ENCODE results near the gene OR14A16.

DNA sequence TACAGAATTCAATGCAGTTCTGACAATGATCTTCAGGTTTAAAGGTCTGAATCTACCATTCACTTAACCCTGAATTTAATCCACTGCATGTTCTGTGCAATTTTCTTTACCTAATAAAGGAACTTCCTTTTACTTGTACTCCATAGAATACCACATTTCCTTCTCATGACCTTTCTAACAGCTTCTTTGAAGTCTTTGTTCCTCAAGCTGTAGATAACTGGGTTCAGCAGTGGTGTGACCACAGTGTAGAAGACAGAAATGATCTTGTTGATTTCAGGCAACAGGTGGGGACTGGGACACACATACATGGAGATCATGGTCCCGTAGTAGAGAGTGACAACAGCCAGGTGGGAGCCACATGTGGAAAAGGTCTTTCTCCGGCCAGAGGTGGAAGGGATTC is 16.9 kb upstream of the OR14A16 start:
- TF ChIP-seq, protein P1, sequence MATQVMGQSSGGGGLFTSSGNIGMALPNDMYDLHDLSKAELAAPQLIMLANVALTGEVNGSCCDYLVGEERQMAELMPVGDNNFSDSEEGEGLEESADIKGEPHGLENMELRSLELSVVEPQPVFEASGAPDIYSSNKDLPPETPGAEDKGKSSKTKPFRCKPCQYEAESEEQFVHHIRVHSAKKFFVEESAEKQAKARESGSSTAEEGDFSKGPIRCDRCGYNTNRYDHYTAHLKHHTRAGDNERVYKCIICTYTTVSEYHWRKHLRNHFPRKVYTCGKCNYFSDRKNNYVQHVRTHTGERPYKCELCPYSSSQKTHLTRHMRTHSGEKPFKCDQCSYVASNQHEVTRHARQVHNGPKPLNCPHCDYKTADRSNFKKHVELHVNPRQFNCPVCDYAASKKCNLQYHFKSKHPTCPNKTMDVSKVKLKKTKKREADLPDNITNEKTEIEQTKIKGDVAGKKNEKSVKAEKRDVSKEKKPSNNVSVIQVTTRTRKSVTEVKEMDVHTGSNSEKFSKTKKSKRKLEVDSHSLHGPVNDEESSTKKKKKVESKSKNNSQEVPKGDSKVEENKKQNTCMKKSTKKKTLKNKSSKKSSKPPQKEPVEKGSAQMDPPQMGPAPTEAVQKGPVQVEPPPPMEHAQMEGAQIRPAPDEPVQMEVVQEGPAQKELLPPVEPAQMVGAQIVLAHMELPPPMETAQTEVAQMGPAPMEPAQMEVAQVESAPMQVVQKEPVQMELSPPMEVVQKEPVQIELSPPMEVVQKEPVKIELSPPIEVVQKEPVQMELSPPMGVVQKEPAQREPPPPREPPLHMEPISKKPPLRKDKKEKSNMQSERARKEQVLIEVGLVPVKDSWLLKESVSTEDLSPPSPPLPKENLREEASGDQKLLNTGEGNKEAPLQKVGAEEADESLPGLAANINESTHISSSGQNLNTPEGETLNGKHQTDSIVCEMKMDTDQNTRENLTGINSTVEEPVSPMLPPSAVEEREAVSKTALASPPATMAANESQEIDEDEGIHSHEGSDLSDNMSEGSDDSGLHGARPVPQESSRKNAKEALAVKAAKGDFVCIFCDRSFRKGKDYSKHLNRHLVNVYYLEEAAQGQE (IDR thresholded peaks at IDR 0.05) = no peak
- TF ChIP-seq, protein P2, sequence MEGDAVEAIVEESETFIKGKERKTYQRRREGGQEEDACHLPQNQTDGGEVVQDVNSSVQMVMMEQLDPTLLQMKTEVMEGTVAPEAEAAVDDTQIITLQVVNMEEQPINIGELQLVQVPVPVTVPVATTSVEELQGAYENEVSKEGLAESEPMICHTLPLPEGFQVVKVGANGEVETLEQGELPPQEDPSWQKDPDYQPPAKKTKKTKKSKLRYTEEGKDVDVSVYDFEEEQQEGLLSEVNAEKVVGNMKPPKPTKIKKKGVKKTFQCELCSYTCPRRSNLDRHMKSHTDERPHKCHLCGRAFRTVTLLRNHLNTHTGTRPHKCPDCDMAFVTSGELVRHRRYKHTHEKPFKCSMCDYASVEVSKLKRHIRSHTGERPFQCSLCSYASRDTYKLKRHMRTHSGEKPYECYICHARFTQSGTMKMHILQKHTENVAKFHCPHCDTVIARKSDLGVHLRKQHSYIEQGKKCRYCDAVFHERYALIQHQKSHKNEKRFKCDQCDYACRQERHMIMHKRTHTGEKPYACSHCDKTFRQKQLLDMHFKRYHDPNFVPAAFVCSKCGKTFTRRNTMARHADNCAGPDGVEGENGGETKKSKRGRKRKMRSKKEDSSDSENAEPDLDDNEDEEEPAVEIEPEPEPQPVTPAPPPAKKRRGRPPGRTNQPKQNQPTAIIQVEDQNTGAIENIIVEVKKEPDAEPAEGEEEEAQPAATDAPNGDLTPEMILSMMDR (IDR thresholded peaks at IDR 0.05; ENCODE audit: low read depth, low read length, missing input control) = no peak
- TF ChIP-seq JUND (IDR thresholded peaks at IDR 0.05) (no peak), RXRA (IDR thresholded peaks at IDR 0.05) (no peak), YY1 (IDR thresholded peaks at IDR 0.05) (no peak), EGR1 (IDR thresholded peaks at IDR 0.05; ENCODE audit: low read depth in 2 of 2) (no peak)
- TF ChIP-seq, protein P3, sequence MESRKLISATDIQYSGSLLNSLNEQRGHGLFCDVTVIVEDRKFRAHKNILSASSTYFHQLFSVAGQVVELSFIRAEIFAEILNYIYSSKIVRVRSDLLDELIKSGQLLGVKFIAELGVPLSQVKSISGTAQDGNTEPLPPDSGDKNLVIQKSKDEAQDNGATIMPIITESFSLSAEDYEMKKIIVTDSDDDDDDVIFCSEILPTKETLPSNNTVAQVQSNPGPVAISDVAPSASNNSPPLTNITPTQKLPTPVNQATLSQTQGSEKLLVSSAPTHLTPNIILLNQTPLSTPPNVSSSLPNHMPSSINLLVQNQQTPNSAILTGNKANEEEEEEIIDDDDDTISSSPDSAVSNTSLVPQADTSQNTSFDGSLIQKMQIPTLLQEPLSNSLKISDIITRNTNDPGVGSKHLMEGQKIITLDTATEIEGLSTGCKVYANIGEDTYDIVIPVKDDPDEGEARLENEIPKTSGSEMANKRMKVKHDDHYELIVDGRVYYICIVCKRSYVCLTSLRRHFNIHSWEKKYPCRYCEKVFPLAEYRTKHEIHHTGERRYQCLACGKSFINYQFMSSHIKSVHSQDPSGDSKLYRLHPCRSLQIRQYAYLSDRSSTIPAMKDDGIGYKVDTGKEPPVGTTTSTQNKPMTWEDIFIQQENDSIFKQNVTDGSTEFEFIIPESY (IDR thresholded peaks at IDR 0.05) = no peak

All from liver (tissue), 3 donors.